Parathyroid adenoma (tissue), 2 donors: ENCODE results near the gene HAPLN1.

ENCODE experiments used
- H2AFZ ChIP-seq: fragments of 300-600 bp; sonication (generic); one replicate; pipeline ENCODE4 v1.7.0; 2017; ENCODE audit warnings: antibody characterized with exemption, mild to moderate bottlenecking
- H3K27ac ChIP-seq: fragments of 300-600 bp; sonication (generic); one replicate; pipeline ENCODE4 v1.7.0; 2017
- H3K27me3 ChIP-seq: fragments of 300-600 bp; sonication (generic); one replicate; pipeline ENCODE4 v1.7.0; 2017; ENCODE audit warnings: low read length; ENCODE audit not compliant: control insufficient read depth, insufficient read depth
- H3K36me3 ChIP-seq: fragments of 300-600 bp; sonication (generic); one replicate; pipeline ENCODE4 v1.7.0; 2017; ENCODE audit warnings: low read length; ENCODE audit not compliant: control insufficient read depth, insufficient read depth
- H3K4me1 ChIP-seq: fragments of 300-600 bp; sonication (generic); one replicate; pipeline ENCODE4 v1.7.0; 2017; ENCODE audit warnings: control low read depth
- H3K4me2 ChIP-seq: fragments of 300-600 bp; sonication (generic); one replicate; pipeline ENCODE4 v1.7.0; 2017; ENCODE audit warnings: low read length
- H3K4me3 ChIP-seq: fragments of 300-600 bp; sonication (generic); one replicate; pipeline ENCODE4 v1.7.0; 2017; ENCODE audit warnings: low read depth, low read length
- H3K79me2 ChIP-seq: fragments of 300-600 bp; sonication (generic); one replicate; pipeline ENCODE4 v1.7.0; 2017; ENCODE audit warnings: control low read depth
- H3K9ac ChIP-seq: fragments of 300-600 bp; sonication (generic); one replicate; pipeline ENCODE4 v1.7.0; 2017; ENCODE audit warnings: mild to moderate bottlenecking
- H3K9me3 ChIP-seq: fragments of 300-600 bp; sonication (generic); one replicate; pipeline ENCODE4 v1.7.0; 2017; ENCODE audit warnings: low read length; ENCODE audit not compliant: control insufficient read depth
- TF ChIP-seq, protein P1 (sequence below): fragments of 300-600 bp; sonication (generic); IDR thresholded peaks from one replicate; pipeline ENCODE4 v1.7.0; 2017; ENCODE audit warnings: antibody characterized with exemption, mild to moderate bottlenecking
- donor health status: primary hyperparathyroidism.

HAPLN1 gene

DNA sequence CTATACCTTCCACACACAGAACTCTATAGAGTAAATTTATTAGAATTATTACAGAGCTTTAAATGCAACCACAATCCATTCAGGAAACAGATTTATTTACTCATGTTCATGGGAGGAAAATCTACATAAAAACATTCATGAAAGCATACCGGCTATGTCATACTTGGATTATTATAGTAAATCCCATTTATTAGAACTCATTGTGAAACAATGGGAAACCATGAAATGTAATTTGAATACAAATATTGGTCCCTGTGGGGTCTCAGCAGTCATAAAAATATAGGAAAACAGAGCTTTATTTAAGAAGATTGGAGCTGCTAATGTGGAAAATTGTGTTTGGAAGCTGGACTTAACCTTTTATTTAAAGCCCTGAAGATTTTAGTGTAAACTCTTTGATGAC lies 80.7 kb downstream of the HAPLN1 start:
- Histone ChIP-seq H3K79me2 (no peaks in the 10 kb centered on the region), H3K4me3 (no peak overlapping the region), H2AFZ (no peak overlapping the region), H3K36me3 (no peaks in the 10 kb centered on the region), H3K4me1 (no peaks in the 10 kb centered on the region), H3K9me3 (no peaks in the 10 kb centered on the region), H3K4me2 (no peak overlapping the region), H3K27ac (no peak overlapping the region), H3K27me3 (no peaks in the 10 kb centered on the region), H3K9ac (no peak overlapping the region)
- TF ChIP-seq, protein P1, sequence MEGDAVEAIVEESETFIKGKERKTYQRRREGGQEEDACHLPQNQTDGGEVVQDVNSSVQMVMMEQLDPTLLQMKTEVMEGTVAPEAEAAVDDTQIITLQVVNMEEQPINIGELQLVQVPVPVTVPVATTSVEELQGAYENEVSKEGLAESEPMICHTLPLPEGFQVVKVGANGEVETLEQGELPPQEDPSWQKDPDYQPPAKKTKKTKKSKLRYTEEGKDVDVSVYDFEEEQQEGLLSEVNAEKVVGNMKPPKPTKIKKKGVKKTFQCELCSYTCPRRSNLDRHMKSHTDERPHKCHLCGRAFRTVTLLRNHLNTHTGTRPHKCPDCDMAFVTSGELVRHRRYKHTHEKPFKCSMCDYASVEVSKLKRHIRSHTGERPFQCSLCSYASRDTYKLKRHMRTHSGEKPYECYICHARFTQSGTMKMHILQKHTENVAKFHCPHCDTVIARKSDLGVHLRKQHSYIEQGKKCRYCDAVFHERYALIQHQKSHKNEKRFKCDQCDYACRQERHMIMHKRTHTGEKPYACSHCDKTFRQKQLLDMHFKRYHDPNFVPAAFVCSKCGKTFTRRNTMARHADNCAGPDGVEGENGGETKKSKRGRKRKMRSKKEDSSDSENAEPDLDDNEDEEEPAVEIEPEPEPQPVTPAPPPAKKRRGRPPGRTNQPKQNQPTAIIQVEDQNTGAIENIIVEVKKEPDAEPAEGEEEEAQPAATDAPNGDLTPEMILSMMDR, result no peak

- TF ChIP-seq, protein P1, result no peak
- no peak overlapping the region for H3K9ac ChIP-seq
- H3K79me2 ChIP-seq, result no peaks in the 10 kb centered on the region
- H3K4me1 ChIP-seq, result no peaks in the 10 kb centered on the region
- H3K4me2 ChIP-seq, result no peak overlapping the region
- no peaks in the 10 kb centered on the region for H3K9me3 ChIP-seq
- no peak overlapping the region for H3K4me3 ChIP-seq
- no peak overlapping the region for H3K27ac ChIP-seq
- no peaks in the 10 kb centered on the region for H3K36me3 ChIP-seq
- H3K27me3 ChIP-seq, result no peaks in the 10 kb centered on the region
- no peak overlapping the region for H2AFZ ChIP-seq
Measured at GRCh38 chr5:83636156-83636555, 84.5 kb downstream of the HAPLN1 start.

DNA sequence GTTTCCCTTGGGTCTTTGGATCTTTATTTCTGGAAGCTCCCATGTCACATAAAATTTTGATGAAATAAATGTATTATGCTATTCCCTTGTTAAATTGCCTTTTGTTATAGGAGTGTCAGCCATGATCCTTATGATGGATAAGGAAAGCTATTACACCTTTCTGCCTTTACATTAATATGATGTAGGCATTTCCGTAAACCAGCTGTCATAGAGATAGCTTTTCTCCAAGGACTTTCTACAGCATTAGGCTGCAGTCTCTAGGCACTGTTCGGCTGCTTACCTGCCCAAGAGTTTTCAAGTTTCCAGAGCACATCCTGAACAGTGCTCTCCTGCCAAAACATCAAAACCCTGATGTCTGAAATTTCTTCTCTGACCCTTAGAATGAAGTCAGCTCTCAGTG lies 87.4 kb downstream of the HAPLN1 start:
- Histone ChIP-seq H3K9me3 (no peaks in the 10 kb centered on the region), H3K27ac (no peak overlapping the region), H3K4me3 (no peak overlapping the region), H2AFZ (no peak overlapping the region), H3K4me1 (no peaks in the 10 kb centered on the region), H3K36me3 (no peaks in the 10 kb centered on the region), H3K9ac (no peak overlapping the region), H3K79me2 (no peaks in the 10 kb centered on the region), H3K4me2 (no peak overlapping the region), H3K27me3 (no peaks in the 10 kb centered on the region)
- TF ChIP-seq, protein P1, result no peak

- H3K9ac ChIP-seq, result no peak overlapping the region
- H3K4me2 ChIP-seq, result no peak overlapping the region
- TF ChIP-seq, protein P1, result no peak
- H3K27ac ChIP-seq, result no peak overlapping the region
- H3K4me3 ChIP-seq, result no peak overlapping the region
- H3K4me1 ChIP-seq, result no peaks in the 10 kb centered on the region
- no peaks in the 10 kb centered on the region for H3K9me3 ChIP-seq
- no peaks in the 10 kb centered on the region for H3K79me2 ChIP-seq
- no peaks in the 10 kb centered on the region for H3K36me3 ChIP-seq
- H2AFZ ChIP-seq, result no peak overlapping the region
- H3K27me3 ChIP-seq, result no peaks in the 10 kb centered on the region
Measured at GRCh38 chr5:83632874-83633273, 87.8 kb downstream of the HAPLN1 start.

GRCh38 chr5:83628360-83628759 lies 92.3 kb downstream of the HAPLN1 start:
- Histone ChIP-seq H3K9me3 (no peaks in the 10 kb centered on the region), H3K79me2 (no peaks in the 10 kb centered on the region), H2AFZ (no peak overlapping the region), H3K4me2 (no peak overlapping the region), H3K4me3 (no peak overlapping the region), H3K36me3 (no peaks in the 10 kb centered on the region), H3K4me1 (no peaks in the 10 kb centered on the region), H3K9ac (no peak overlapping the region), H3K27me3 (no peaks in the 10 kb centered on the region), H3K27ac (no peak overlapping the region)
- TF ChIP-seq, protein P1, result no peak
